ENCODE measurements around the gene MTMR3. TPM values are rescaled to one million over a fixed set of nuclear protein-coding genes. Genes with fewer than 3 reads are reported as not detected.

Gene MTMR3
- total and polyA plus RNA-seq, 2 donors (not counting 1 experiment from before 2014, with no cell fraction given) = 31.7 to 67.8 TPM

DNA sequence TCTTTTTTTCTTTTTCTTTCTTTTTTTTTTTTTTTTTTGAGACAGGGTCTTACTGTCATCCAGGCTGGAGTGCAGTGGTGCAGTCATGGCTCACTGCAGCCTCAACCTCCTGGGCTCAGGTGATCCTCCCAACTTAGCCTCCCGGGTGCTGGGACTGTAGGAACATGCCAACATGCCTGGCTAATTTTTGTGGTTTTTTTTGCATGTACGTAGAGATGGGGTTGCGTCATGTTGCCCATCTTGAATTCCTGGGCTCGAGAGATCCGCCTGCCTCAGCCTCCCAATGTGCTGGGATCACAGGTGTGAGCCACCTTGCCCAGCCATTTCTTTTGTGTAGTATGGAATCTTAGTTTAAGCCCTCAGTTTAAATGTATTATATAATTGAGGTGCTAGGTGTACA, 20.4 kb downstream of the MTMR3 start:
- no peak overlapping the region for H3K27ac ChIP-seq (ENCODE audit: low read length in 2 of 2)
- Mint-ChIP-seq H3K27me3 (no peaks in the 10 kb centered on the region), H3K9me3 (ENCODE audit: insufficient read depth) (no peaks in the 10 kb centered on the region), H3K4me3 (no peak overlapping the region), H3K27ac (no peak overlapping the region), H3K4me1 (peaks cover 42% of the 10 kb centered on the region)
- no peak for ATAC-seq (ENCODE audit: low read depth)
- no peak overlapping the region for H3K4me3 ChIP-seq (ENCODE audit: control extremely low read depth in 1 of 5, extremely low read depth in 1 of 5, insufficient read depth in 1 of 5, low read depth in 2 of 5, low read length in 4 of 5)
- H3K79me2 ChIP-seq (ENCODE audit: control insufficient read depth, insufficient read depth, low read length) = peaks cover 97% of the 10 kb centered on the region
- DNase-seq = no peak
- intact Hi-C loops (cut with micrococcal nuclease) = no loop called here
- no peaks in the 10 kb centered on the region for H3K36me3 ChIP-seq (replicated peaks in 1 of 2; ENCODE audit: control extremely low read depth in 1 of 2, control insufficient read depth in 1 of 2, extremely low read depth in 1 of 2, insufficient read depth in 2 of 2, low read length in 1 of 2)
- no peak overlapping the region for H3K4me2 ChIP-seq (replicated peaks; ENCODE audit: low read depth, low read length, poor library complexity, severe bottlenecking)
- no peak overlapping the region for H3K9ac ChIP-seq (ENCODE audit: low read length)
- 96% methylated on average over 3 of the region's 5 CpGs for WGBS (ENCODE audit: insufficient coverage)
- H3K9me3 ChIP-seq (ENCODE audit: control extremely low read depth in 1 of 3, control insufficient read depth in 2 of 3, insufficient read depth in 1 of 3, low read length in 2 of 3) = no peaks in the 10 kb centered on the region
- no peak overlapping the region for H2AFZ ChIP-seq (ENCODE audit: insufficient read depth, low read depth, low read length, poor library complexity, severe bottlenecking)
- ChIA-PET POLR2A (interaction anchor here (0.7 kb wide), 1 partner anchor 728 kb away, joined by 4 read pairs; no protein-coding TSS in a partner anchor), CTCF (no interaction called here)
- H3K27me3 ChIP-seq (replicated peaks in 1 of 4; ENCODE audit: control extremely low read depth in 1 of 4, control insufficient read depth in 3 of 4, insufficient read depth in 4 of 4, low read length in 3 of 4) = no peaks in the 10 kb centered on the region
- H3K4me1 ChIP-seq (ENCODE audit: control insufficient read depth in 2 of 2, insufficient read depth in 2 of 2, low read length in 2 of 2) = peaks cover 0 to 9% of the 10 kb centered on the region in 2 donors
- TF ChIP-seq, protein P1, sequence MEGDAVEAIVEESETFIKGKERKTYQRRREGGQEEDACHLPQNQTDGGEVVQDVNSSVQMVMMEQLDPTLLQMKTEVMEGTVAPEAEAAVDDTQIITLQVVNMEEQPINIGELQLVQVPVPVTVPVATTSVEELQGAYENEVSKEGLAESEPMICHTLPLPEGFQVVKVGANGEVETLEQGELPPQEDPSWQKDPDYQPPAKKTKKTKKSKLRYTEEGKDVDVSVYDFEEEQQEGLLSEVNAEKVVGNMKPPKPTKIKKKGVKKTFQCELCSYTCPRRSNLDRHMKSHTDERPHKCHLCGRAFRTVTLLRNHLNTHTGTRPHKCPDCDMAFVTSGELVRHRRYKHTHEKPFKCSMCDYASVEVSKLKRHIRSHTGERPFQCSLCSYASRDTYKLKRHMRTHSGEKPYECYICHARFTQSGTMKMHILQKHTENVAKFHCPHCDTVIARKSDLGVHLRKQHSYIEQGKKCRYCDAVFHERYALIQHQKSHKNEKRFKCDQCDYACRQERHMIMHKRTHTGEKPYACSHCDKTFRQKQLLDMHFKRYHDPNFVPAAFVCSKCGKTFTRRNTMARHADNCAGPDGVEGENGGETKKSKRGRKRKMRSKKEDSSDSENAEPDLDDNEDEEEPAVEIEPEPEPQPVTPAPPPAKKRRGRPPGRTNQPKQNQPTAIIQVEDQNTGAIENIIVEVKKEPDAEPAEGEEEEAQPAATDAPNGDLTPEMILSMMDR (IDR thresholded peaks at IDR 0.05) = no peak
- TF ChIP-seq EZH2 (IDR thresholded peaks at IDR 0.05; ENCODE audit: borderline replicate concordance, insufficient read depth, low read depth, low read length, poor library complexity, severe bottlenecking) = no peak
- H4K20me1 ChIP-seq (ENCODE audit: control insufficient read depth, insufficient read depth, low read length, poor library complexity, severe bottlenecking) = peaks cover 84% of the 10 kb centered on the region

DNA sequence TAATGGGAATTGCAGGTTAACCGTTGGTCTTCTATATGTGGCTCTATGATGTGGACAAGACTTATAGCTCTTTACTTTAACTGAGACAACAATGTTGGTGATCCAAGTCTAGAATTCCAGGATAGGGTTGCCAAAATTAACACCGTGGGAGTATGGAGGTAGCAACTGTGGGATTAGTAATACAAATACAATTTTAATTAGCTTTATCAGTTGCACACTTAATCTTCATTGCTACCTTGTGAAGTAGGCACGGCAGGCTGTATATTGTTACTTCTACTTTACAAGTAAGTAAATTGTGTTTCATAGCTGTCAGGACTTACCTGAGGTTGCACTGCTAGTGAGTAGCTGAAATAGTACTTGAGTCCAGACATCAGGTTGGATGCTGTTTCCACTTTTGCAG, 21.0 kb downstream of the MTMR3 start:
- POLR2A ChIA-PET = no interaction called here
- no peaks in the 10 kb centered on the region for H3K9me3 ChIP-seq (ENCODE audit: control extremely low read depth in 1 of 3, control insufficient read depth in 2 of 3, insufficient read depth in 1 of 3, low read length in 2 of 3)
- no peak overlapping the region for H3K27ac ChIP-seq (ENCODE audit: low read length in 2 of 2)
- peaks cover 42% of the 10 kb centered on the region for H3K4me1 Mint-ChIP-seq
- H3K9me3 Mint-ChIP-seq (ENCODE audit: insufficient read depth) = no peaks in the 10 kb centered on the region
- no peak overlapping the region for H3K4me3 Mint-ChIP-seq
- no peak overlapping the region for H3K9ac ChIP-seq (ENCODE audit: low read length)
- WGBS (ENCODE audit: insufficient coverage) = 100% methylated on average over 1 of the region's 3 CpGs
- H2AFZ ChIP-seq (ENCODE audit: insufficient read depth, low read depth, low read length, poor library complexity, severe bottlenecking) = no peak overlapping the region
- TF ChIP-seq, protein P1 (IDR thresholded peaks at IDR 0.05) = no peak
- TF ChIP-seq EZH2 (IDR thresholded peaks at IDR 0.05; ENCODE audit: borderline replicate concordance, insufficient read depth, low read depth, low read length, poor library complexity, severe bottlenecking) = no peak
- no peaks in the 10 kb centered on the region for H3K36me3 ChIP-seq (replicated peaks in 1 of 2; ENCODE audit: control extremely low read depth in 1 of 2, control insufficient read depth in 1 of 2, extremely low read depth in 1 of 2, insufficient read depth in 2 of 2, low read length in 1 of 2)
- H3K79me2 ChIP-seq (ENCODE audit: control insufficient read depth, insufficient read depth, low read length) = peaks cover 97% of the 10 kb centered on the region
- intact Hi-C loops (cut with micrococcal nuclease) = no loop called here
- CTCF ChIA-PET = interaction anchor here (0.6 kb wide), 1 partner anchor 22 kb away, joined by 3 read pairs; no protein-coding TSS in a partner anchor
- peaks cover 0 to 9% of the 10 kb centered on the region in 2 donors for H3K4me1 ChIP-seq (ENCODE audit: control insufficient read depth in 2 of 2, insufficient read depth in 2 of 2, low read length in 2 of 2)
- H3K27me3 Mint-ChIP-seq = no peaks in the 10 kb centered on the region
- no peak for ATAC-seq (ENCODE audit: low read depth)
- DNase-seq = no peak
- H4K20me1 ChIP-seq (ENCODE audit: control insufficient read depth, insufficient read depth, low read length, poor library complexity, severe bottlenecking) = peaks cover 80% of the 10 kb centered on the region
- H3K4me3 ChIP-seq (ENCODE audit: control extremely low read depth in 1 of 5, extremely low read depth in 1 of 5, insufficient read depth in 1 of 5, low read depth in 2 of 5, low read length in 4 of 5) = no peak overlapping the region
- no peaks in the 10 kb centered on the region for H3K27me3 ChIP-seq (replicated peaks in 1 of 4; ENCODE audit: control extremely low read depth in 1 of 4, control insufficient read depth in 3 of 4, insufficient read depth in 4 of 4, low read length in 3 of 4)
- H3K4me2 ChIP-seq (replicated peaks; ENCODE audit: low read depth, low read length, poor library complexity, severe bottlenecking) = no peak overlapping the region
- H3K27ac Mint-ChIP-seq = no peak overlapping the region
